Parathyroid adenoma (tissue), 2 donors: ENCODE measurements around the gene SNCB.
A peak's percentile ranks its signal among the peaks of the same experiment; 100 is the strongest.

ENCODE experiments used
- H2AFZ ChIP-seq: fragments of 300-600 bp; sonication (generic); one replicate; pipeline ENCODE4 v1.7.0; 2017; ENCODE audit warnings: antibody characterized with exemption, mild to moderate bottlenecking
- H3K27ac ChIP-seq: fragments of 300-600 bp; sonication (generic); one replicate; pipeline ENCODE4 v1.7.0; 2017
- H3K27me3 ChIP-seq: fragments of 300-600 bp; sonication (generic); one replicate; pipeline ENCODE4 v1.7.0; 2017; ENCODE audit warnings: low read length; ENCODE audit not compliant: control insufficient read depth, insufficient read depth
- H3K36me3 ChIP-seq: fragments of 300-600 bp; sonication (generic); one replicate; pipeline ENCODE4 v1.7.0; 2017; ENCODE audit warnings: low read length; ENCODE audit not compliant: control insufficient read depth, insufficient read depth
- H3K4me1 ChIP-seq: fragments of 300-600 bp; sonication (generic); one replicate; pipeline ENCODE4 v1.7.0; 2017; ENCODE audit warnings: control low read depth
- H3K4me2 ChIP-seq: fragments of 300-600 bp; sonication (generic); one replicate; pipeline ENCODE4 v1.7.0; 2017; ENCODE audit warnings: low read length
- H3K4me3 ChIP-seq: fragments of 300-600 bp; sonication (generic); one replicate; pipeline ENCODE4 v1.7.0; 2017; ENCODE audit warnings: low read depth, low read length
- H3K79me2 ChIP-seq: fragments of 300-600 bp; sonication (generic); one replicate; pipeline ENCODE4 v1.7.0; 2017; ENCODE audit warnings: control low read depth
- H3K9ac ChIP-seq: fragments of 300-600 bp; sonication (generic); one replicate; pipeline ENCODE4 v1.7.0; 2017; ENCODE audit warnings: mild to moderate bottlenecking
- H3K9me3 ChIP-seq: fragments of 300-600 bp; sonication (generic); one replicate; pipeline ENCODE4 v1.7.0; 2017; ENCODE audit warnings: low read length; ENCODE audit not compliant: control insufficient read depth
- CTCF ChIP-seq: fragments of 300-600 bp; sonication (generic); IDR thresholded peaks from one replicate; pipeline ENCODE4 v1.7.0; 2017; ENCODE audit warnings: antibody characterized with exemption, mild to moderate bottlenecking
- donor health status: primary hyperparathyroidism.

Gene SNCB

GRCh38 chr5:176658817-176659511, 28.6 kb upstream of the SNCB start:
- Histone ChIP-seq H3K9me3 (no peaks in the 10 kb centered on the region), H3K79me2 (no peaks in the 10 kb centered on the region), H3K36me3 (no peaks in the 10 kb centered on the region), H3K9ac (no peak overlapping the region), H3K4me3 (no peak overlapping the region), H2AFZ (no peak overlapping the region), H3K4me2 (no peak overlapping the region), H3K4me1 (peaks cover 4% of the 10 kb centered on the region), H3K27ac (no peak overlapping the region), H3K27me3 (no peaks in the 10 kb centered on the region)
- no peak for TF ChIP-seq CTCF

- TF ChIP-seq CTCF = peak; percentile 82
- no peaks in the 10 kb centered on the region for H3K79me2 ChIP-seq
- no peak overlapping the region for H2AFZ ChIP-seq
- no peaks in the 10 kb centered on the region for H3K27me3 ChIP-seq
- no peak overlapping the region for H3K27ac ChIP-seq
- no peak overlapping the region for H3K4me2 ChIP-seq
- no peaks in the 10 kb centered on the region for H3K36me3 ChIP-seq
- H3K9me3 ChIP-seq = no peaks in the 10 kb centered on the region
- H3K4me1 ChIP-seq = peaks cover 4% of the 10 kb centered on the region
- H3K4me3 ChIP-seq = no peak overlapping the region
- H3K9ac ChIP-seq = no peak overlapping the region
Observed at GRCh38 chr5:176658007-176658599, 27.8 kb upstream of the SNCB start.

GRCh38 chr5:176656467-176656990, 26.2 kb upstream of the SNCB start:
- no peak overlapping the region for H3K4me3 ChIP-seq
- H2AFZ ChIP-seq = no peak overlapping the region
- no peaks in the 10 kb centered on the region for H3K36me3 ChIP-seq
- H3K4me1 ChIP-seq = peaks cover 4% of the 10 kb centered on the region
- H3K27ac ChIP-seq = no peak overlapping the region
- no peaks in the 10 kb centered on the region for H3K27me3 ChIP-seq
- H3K4me2 ChIP-seq = no peak overlapping the region
- H3K9me3 ChIP-seq = no peaks in the 10 kb centered on the region
- H3K79me2 ChIP-seq = no peaks in the 10 kb centered on the region
- no peak overlapping the region for H3K9ac ChIP-seq
- no peak for TF ChIP-seq CTCF

- Histone ChIP-seq H3K9me3 (no peaks in the 10 kb centered on the region), H3K4me3 (no peak overlapping the region), H3K4me2 (no peak overlapping the region), H3K79me2 (no peaks in the 10 kb centered on the region), H3K9ac (no peak overlapping the region), H3K27ac (no peak overlapping the region), H3K36me3 (no peaks in the 10 kb centered on the region), H2AFZ (no peak overlapping the region), H3K4me1 (peaks cover 3% of the 10 kb centered on the region), H3K27me3 (no peaks in the 10 kb centered on the region)
- TF ChIP-seq CTCF = no peak
Observed at GRCh38 chr5:176654856-176655255, 24.5 kb upstream of the SNCB start.
